ENCODE measurements around the gene SIGLEC7.

GRCh38 chr19:51123381-51123800 lies 18.7 kb upstream of the SIGLEC7 start:
- no peak for TF ChIP-seq POLR2AphosphoS5 (IDR thresholded peaks at IDR 0.05)
- TF ChIP-seq CTCF (IDR thresholded peaks at IDR 0.05), result no peak

Data from esophagus muscularis mucosa (tissue), 3 donors.